GM12878 (cell line): ENCODE measurements around the gene CROCC. TPM values are rescaled to one million over a fixed set of nuclear protein-coding genes. Genes with fewer than 3 reads are reported as not detected.

Source experiments
- BCL11A ChIP-seq: IDR thresholded peaks from 2 replicates; pipeline ENCODE4 v1.6.1; 2011; ENCODE audit warnings: low read depth, low read length
- CBX3 ChIP-seq: fragments of 200-600 bp; sonication (generic); IDR thresholded peaks from 2 replicates; pipeline ENCODE4 v1.6.1; 2016; ENCODE audit warnings: low read depth, borderline replicate concordance
- CREB1 ChIP-seq: IDR thresholded peaks from 2 replicates; pipeline ENCODE4 v1.6.1; 2012; ENCODE audit warnings: low read depth, mild to moderate bottlenecking, inconsistent platforms
- CTCF ChIP-seq, 3 experiments: IDR thresholded peaks in 2 of 3; conservative IDR thresholded peaks in 1 of 3; 2 replicates each; pipeline ENCODE4 v1.5.1; 2011; ENCODE audit warnings: low read depth in 3 of 3, low read length in 3 of 3, mild to moderate bottlenecking in 3 of 3, control low read depth in 2 of 3, moderate library complexity in 2 of 3, inconsistent platforms in 1 of 3, mixed read lengths in 1 of 3; ENCODE audit not compliant: control insufficient read depth in 2 of 3, insufficient read depth in 1 of 3; ENCODE audit errors: extremely low read depth in 1 of 3
- E2F4 ChIP-seq: IDR thresholded peaks from 2 replicates; pipeline ENCODE4 v1.6.1; 2012; ENCODE audit warnings: low read depth, low read length, improper control_type of control experiment
- E4F1 ChIP-seq: fragments of 450-650 bp; IDR thresholded peaks from 2 replicates; pipeline ENCODE4 v1.6.1; 2018; ENCODE audit warnings: borderline replicate concordance, mild to moderate bottlenecking; ENCODE audit not compliant: partially characterized antibody
- GABPA ChIP-seq: IDR thresholded peaks from 2 replicates; pipeline ENCODE4 v1.6.1; 2014; ENCODE audit warnings: antibody characterized with exemption, low read depth, mild to moderate bottlenecking, inconsistent platforms
- IKZF1 ChIP-seq: fragments of 450-650 bp; conservative IDR thresholded peaks from 2 replicates; pipeline ENCODE4 v1.6.1; 2017; ENCODE audit warnings: antibody characterized with exemption, mild to moderate bottlenecking
- JUND ChIP-seq: IDR thresholded peaks from 2 replicates; pipeline ENCODE4 v1.6.1; 2012; ENCODE audit warnings: low read depth, mild to moderate bottlenecking, low read length, improper control_type of control experiment, moderate library complexity
- MEF2A ChIP-seq: IDR thresholded peaks from 2 replicates; pipeline ENCODE4 v1.6.1; 2011; ENCODE audit warnings: low read depth, mild to moderate bottlenecking, low read length, moderate library complexity; ENCODE audit not compliant: insufficient read depth
- PAX8 ChIP-seq: fragments of 450-650 bp; IDR thresholded peaks from 2 replicates; pipeline ENCODE4 v1.6.1; 2017; ENCODE audit warnings: mild to moderate bottlenecking, moderate library complexity
- POLR2A ChIP-seq: IDR thresholded peaks from 2 replicates; pipeline ENCODE4 v1.6.1; 2011; ENCODE audit warnings: low read depth, mild to moderate bottlenecking, low read length
- POLR2AphosphoS2 ChIP-seq: IDR thresholded peaks from 2 replicates; pipeline ENCODE4 v1.6.1; 2011; ENCODE audit warnings: low read depth, mild to moderate bottlenecking, low read length, improper control_type of control experiment, moderate library complexity
- RAD21 ChIP-seq: IDR thresholded peaks from 2 replicates; pipeline ENCODE4 v1.6.1; 2011; ENCODE audit warnings: mild to moderate bottlenecking, low read depth, low read length, moderate library complexity; ENCODE audit not compliant: insufficient read depth
- RB1 ChIP-seq: fragments of 450-650 bp; formaldehyde crosslinking; IDR thresholded peaks from 2 replicates; pipeline ENCODE4 v1.6.1; 2017; ENCODE audit warnings: mild to moderate bottlenecking, borderline replicate concordance
- RFX5 ChIP-seq: IDR thresholded peaks from 2 replicates; pipeline ENCODE4 v1.6.1; 2011; ENCODE audit warnings: low read depth, low read length, improper control_type of control experiment
- SMARCA5 ChIP-seq: fragments of 450-650 bp; IDR thresholded peaks from 2 replicates; pipeline ENCODE4 v1.6.1; 2017; ENCODE audit warnings: mild to moderate bottlenecking
- ZNF207 ChIP-seq: fragments of 450-650 bp; IDR thresholded peaks from 2 replicates; pipeline ENCODE4 v1.6.1; 2014; ENCODE audit warnings: antibody characterized with exemption, mild to moderate bottlenecking, borderline replicate concordance
- ZNF24 ChIP-seq: fragments of 450-650 bp; IDR thresholded peaks from 2 replicates; pipeline ENCODE4 v1.6.1; 2017; ENCODE audit warnings: antibody characterized with exemption, mild to moderate bottlenecking
- ZNF592 ChIP-seq: fragments of 450-650 bp; IDR thresholded peaks from 2 replicates; pipeline ENCODE4 v1.6.1; 2017; ENCODE audit warnings: mild to moderate bottlenecking, moderate library complexity
- ZNF622 ChIP-seq: fragments of 450-650 bp; IDR thresholded peaks from 2 replicates; pipeline ENCODE4 v1.6.1; 2017; ENCODE audit warnings: mild to moderate bottlenecking, inconsistent platforms
- polyA plus RNA-seq, 11 experiments: library from polyadenylated mRNA; depleted of rRNA in 4 of 11; unstranded in 6 of 11; stranded (reverse) in 5 of 11; fragments of >200 nt; fragmentation: Nextera tagmentation in 4 of 11; fragmentation: Illumina TruSeq in 1 of 11; extraction: Ambion mirVana in 4 of 11; extraction: Trizol in 1 of 11; gene quantifications; 1 replicate in 1 of 11; 2 replicates in 10 of 11; pipeline versions ENCODE4 v1.2.1 to v1.2.3, GENCODE V29; 2011 to 2016; ENCODE audit warnings: inconsistent platforms in 2 of 11, missing spikeins in 2 of 11, low read depth in 1 of 11
- total RNA-seq, 4 experiments: library from RNA; depleted of rRNA in 3 of 4; stranded (reverse); fragments of >200 nt in 3 of 4; fragmentation: Illumina TruSeq in 1 of 4; extraction: Trizol in 1 of 4; gene quantifications; 2 replicates each; pipeline versions ENCODE4 v1.2.1 to v1.2.3, GENCODE V29; 2013 to 2021

The CROCC gene
- total and polyA plus RNA-seq, 10 of the 15 experiments (the other 5 are each of a cell fraction or from before 2014, with no cell fraction given): 0.04 to 5.5 (median 2.3) TPM

- TF ChIP-seq CTCF (IDR thresholded peaks at IDR 0.05 in 2 of 3, conservative IDR thresholded peaks at IDR 0.05 in 1 of 3; ENCODE audit: control insufficient read depth in 2 of 3, extremely low read depth in 1 of 3, insufficient read depth in 1 of 3, low read depth in 3 of 3, low read length in 3 of 3) (no peak), GABPA (peak; percentile 84), ZNF207 (peak; percentile 95; the same call in 1 of the 2 replicates), JUND (no peak), RFX5 (no peak), ZNF622 (no peak), E4F1 (no peak), CBX3 (no peak), RB1 (no peak), MEF2A (no peak), POLR2AphosphoS2 (no peak), SMARCA5 (no peak), E2F4 (no peak), BCL11A (no peak), POLR2A (no peak), ZNF592 (no peak), RAD21 (no peak), CREB1 (peak; percentile 86), IKZF1 (no peak), PAX8 (no peak), ZNF24 (no peak)
Measured at GRCh38 chr1:16904560-16905109, 17.1 kb upstream of the CROCC start (continued).
